Loucy (cell line): ENCODE data around the gene UMODL1.

Experiments
- CTCF ChIP-seq: fragments of 200-600 bp; sonication (generic); conservative IDR thresholded peaks from 2 replicates; pipeline ENCODE4 v1.5.1; 2014; ENCODE audit warnings: mild to moderate bottlenecking, antibody characterized with exemption, low read length
- EZH2phosphoT487 ChIP-seq: fragments of 200-600 bp; IDR thresholded peaks from 2 replicates; pipeline ENCODE4 v1.6.1; 2018; ENCODE audit warnings: antibody characterized with exemption, mild to moderate bottlenecking, moderate library complexity, borderline replicate concordance

GRCh38 chr21:42172596-42173483, 101.7 kb downstream of the UMODL1 start:
- TF ChIP-seq CTCF (no peak), EZH2phosphoT487 (no peak)
